Kidney tubule cell (primary cell): Measurements from ENCODE around the gene KLHDC10.
"Not testable (repeated sequence)": the region's sequence is repeated elsewhere in the genome, so short reads cannot be mapped to it uniquely, and the experiment has no call there.

Experiments used
- DNase-seq: peaks from one replicate; pipeline ENCODE4 v3.0.0-alpha.2; 2018; ENCODE audit warnings: low spot score

Gene KLHDC10

GRCh38 chr7:130156140-130156539 is 85.8 kb downstream of the KLHDC10 start:
- no peak for DNase-seq

GRCh38 chr7:130157700-130158099 is 87.4 kb downstream of the KLHDC10 start:
- DNase-seq: no peak

- DNase-seq: no peak
Measured at GRCh38 chr7:130160023-130160422, 89.7 kb downstream of the KLHDC10 start.

GRCh38 chr7:130160455-130160854 is 90.1 kb downstream of the KLHDC10 start:
- DNase-seq: no peak

- DNase-seq: no peak
Measured at GRCh38 chr7:130162196-130162595, 91.9 kb downstream of the KLHDC10 start.

- DNase-seq: no peak
Measured at GRCh38 chr7:130174237-130174959, 104.1 kb downstream of the KLHDC10 start.

- DNase-seq: no peak
Measured at GRCh38 chr7:130178251-130178650, 107.9 kb downstream of the KLHDC10 start.

- no peak for DNase-seq
Measured at GRCh38 chr7:130179631-130180030, 109.3 kb downstream of the KLHDC10 start.

GRCh38 chr7:130180571-130181262 is 110.4 kb downstream of the KLHDC10 start:
- DNase-seq: peak; percentile 8

- DNase-seq: no peak
Measured at GRCh38 chr7:130181263-130181605, 110.9 kb downstream of the KLHDC10 start.

GRCh38 chr7:130182990-130183389 is 112.7 kb downstream of the KLHDC10 start:
- DNase-seq: no peak

GRCh38 chr7:130184349-130184748 is 114.0 kb downstream of the KLHDC10 start:
- not testable (repeated sequence) for DNase-seq
